GM18861 (cell line): Measurements from ENCODE around the gene UBE2L6.
A peak's percentile ranks its signal among the peaks of the same experiment; 100 is the strongest.

Experiments used
- ATAC-seq: cut with Tn5 transposase; IDR thresholded peaks from one replicate; pipeline ENCODE4 v1.9.1; 2021; ENCODE audit not compliant: unreplicated experiment

UBE2L6 gene

GRCh38 chr11:57530596-57531507, 36.6 kb downstream of the UBE2L6 start, which contains the start of gene TIMM10:
Gene TIMM10 (minus strand): TSS chr11:57530754. CDS start chr11:57530189, 565 bp downstream.
- ATAC-seq = peak; percentile 98

- no peak for ATAC-seq
These were observed 37.3 kb downstream of the UBE2L6 start for GRCh38 chr11:57530215-57530595.

GRCh38 chr11:57529012-57529411, 38.5 kb downstream of the UBE2L6 start:
- no peak for ATAC-seq

GRCh38 chr11:57527056-57527631, 40.3 kb downstream of the UBE2L6 start:
- no peak for ATAC-seq

DNA sequence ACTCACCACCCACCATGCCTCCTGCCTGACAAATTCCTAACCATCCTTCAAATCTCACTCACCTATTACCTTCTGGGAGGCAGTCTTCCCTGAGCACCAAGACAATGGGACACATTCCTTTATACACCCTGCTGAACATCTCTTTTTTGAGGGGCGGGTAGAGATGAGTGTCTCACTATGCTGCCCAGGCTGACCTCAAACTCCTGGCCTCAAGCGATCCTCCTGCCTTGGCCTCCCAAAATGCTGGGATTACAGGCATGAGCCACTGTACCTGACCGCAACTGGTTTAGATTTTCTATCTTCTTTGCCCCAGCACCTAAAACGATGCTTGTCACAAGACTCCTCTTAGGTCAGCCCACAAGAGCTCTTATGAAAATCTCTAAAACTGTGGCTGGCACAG, 44.1 kb downstream of the UBE2L6 start:
- ATAC-seq = no peak

DNA sequence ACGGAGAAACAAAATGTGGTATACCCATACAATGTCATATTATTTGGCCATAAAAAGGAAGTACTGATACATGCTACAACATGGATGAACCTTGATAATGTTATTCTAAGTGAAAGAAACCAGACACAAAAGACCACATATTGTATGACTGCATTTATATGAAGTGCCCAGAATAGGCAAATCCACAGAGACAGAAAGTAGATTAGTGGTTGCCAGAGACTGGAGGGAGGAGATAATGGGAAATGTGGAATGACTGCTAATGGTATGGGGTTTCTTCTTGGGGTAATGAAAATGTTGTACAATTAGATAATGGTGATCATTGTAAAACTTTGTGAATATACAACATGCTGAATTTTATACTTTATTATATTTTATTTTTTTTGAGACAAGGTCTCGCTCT, 46.4 kb downstream of the UBE2L6 start:
- ATAC-seq = no peak

DNA sequence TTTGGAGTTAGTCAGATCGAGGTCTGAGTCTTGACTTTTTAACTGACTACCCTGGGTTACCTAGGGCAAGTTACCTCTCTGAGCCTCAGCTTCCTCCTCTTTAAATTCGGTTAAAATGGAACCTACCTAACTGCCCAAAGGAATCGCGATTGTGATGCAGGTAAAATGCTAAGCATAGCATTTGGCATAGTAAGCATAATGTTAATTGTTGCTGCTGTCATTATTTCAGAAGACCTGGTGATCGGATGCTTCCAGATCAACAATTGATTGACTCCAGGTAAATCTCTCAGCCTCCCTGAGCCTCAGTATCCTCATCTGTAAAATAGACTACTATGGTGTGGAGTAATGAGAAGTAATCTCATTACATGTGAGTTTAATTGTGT, 51.4 kb downstream of the UBE2L6 start:
- no peak for ATAC-seq

GRCh38 chr11:57515332-57516060, 52.0 kb downstream of the UBE2L6 start, which contains the start of gene SLC43A1:
Gene SLC43A1 (minus strand): TSS chr11:57515702. CDS start chr11:57514111, 1,591 bp downstream.
- no peak for ATAC-seq

DNA sequence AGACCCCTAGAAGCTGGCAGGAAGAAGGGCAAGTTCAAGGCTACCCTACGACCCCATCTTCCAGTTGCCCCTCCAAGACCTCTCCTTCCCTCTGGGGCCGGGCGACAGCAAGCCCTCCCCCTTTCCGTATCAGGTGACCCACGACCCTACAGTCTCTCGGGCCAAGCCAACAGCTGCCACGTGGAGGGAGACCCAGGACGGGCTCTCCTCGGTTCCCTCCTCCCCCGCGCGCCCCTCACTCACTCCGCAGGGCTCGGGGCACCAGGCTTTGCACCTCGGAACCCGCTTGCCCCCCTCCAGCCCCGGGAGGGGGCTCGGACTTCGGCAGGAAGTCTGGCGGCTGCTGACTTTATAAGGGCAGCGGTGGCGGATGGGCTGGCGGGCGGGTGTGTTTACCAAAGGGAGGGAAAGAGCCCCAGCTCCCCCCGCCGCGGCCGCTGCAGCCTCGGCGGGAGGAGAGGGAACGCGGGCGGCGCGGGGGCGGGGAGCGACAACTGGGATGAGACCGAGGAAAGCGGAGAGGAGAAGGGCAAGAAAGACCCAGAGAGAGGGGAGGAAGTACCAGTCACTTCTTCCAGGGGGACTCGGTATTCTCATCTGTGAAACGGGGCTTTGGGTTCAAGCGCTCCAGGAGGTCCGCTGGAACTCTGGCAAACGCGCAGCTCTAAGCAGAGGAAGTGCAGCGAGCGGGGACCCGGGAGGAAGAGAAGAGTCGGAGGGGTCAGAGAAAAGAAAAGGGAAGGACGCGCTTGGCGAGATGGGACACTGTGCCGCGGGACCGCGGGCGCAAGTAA, 52.7 kb downstream of the UBE2L6 start:
- peak; percentile 27 for ATAC-seq

GRCh38 chr11:57513911-57514537, 53.4 kb downstream of the UBE2L6 start:
- ATAC-seq = peak; percentile 42

- ATAC-seq = no peak
These were observed 54.0 kb downstream of the UBE2L6 start for GRCh38 chr11:57513452-57513795.

- ATAC-seq = no peak
These were observed 54.6 kb downstream of the UBE2L6 start for GRCh38 chr11:57512646-57513451.

GRCh38 chr11:57511741-57512430, 55.6 kb downstream of the UBE2L6 start:
- ATAC-seq = no peak

GRCh38 chr11:57508341-57509170, 58.9 kb downstream of the UBE2L6 start:
- no peak for ATAC-seq

DNA sequence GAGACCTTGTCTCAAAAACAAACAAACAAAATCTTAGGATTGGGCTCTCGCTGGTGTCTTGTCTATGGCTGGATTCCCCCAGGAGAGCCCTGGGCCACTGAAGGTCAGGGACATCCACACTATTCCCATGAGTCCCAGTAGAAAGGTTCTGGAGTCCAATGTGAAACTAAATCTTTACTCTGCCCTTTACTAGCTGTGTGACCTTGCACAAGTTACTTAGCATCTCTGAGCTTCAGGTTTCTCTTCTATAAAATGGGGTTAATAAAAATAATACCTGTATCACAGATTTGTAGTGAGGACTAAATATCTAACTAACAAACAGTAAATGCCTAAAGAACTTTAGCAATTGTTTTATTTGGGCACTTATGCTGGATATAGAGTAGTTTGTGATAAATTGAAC, 61.0 kb downstream of the UBE2L6 start:
- no peak for ATAC-seq

DNA sequence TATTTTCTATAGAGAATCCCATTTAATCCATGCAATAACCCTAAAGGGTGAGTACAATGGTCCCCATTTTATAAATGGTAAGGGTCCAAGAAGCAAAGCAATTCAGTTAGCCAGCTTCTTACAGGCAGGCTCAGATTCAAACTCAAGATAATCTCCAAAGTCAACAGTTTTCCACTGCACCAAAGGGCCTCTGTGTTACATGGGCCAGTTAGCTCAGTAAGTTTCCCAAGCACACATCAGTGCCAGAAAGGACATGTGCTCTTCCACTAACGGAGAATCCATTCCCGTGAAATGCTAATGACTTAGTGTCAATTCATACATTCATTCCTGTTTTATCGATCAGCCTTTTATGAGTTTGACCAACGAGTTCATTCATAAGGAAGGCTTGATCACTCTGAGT, 63.0 kb downstream of the UBE2L6 start:
- ATAC-seq = no peak

DNA sequence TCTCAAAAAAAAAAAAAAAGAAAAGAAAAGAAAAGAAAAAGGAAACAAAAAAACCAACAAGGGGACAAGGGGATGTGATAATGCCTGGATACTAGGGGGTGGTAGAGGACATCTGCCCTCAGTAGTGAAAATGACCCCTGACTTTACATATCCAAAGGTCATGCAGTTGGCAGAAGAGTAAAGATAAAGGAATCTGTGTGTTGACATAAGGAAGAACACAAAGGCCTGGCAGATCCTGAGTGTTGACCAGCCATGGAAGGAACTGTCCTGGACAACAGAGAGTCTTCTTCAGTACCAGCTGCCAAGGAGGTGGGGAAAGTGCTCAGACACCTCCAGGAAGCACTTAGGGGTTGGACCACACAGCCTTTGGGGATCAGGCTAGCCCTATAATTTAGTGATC, 64.6 kb downstream of the UBE2L6 start:
- ATAC-seq = no peak

DNA sequence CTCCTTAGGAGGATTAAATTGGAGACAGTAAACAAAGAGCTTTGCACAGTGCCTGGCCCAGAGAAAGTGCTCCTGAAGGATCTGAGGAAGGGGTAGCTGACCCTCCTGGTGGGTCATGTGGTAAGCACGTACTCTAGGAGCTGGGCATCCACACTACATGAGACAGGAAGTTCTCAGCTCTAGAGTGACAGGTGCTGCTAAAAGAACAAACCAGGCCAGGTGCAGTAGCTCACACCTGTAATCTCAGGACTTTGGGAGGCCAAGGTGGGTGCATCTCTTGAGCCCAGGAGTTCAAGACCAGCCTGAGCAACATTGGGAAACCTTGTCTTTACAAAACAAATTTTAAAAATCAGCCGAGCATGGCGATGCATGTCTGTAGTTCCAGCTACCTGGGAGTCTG, 65.1 kb downstream of the UBE2L6 start:
- ATAC-seq = no peak
